Karpas-422 (cell line): ENCODE measurements around the gene ZNF654. TPM values are rescaled to one million over a fixed set of nuclear protein-coding genes. Genes with fewer than 3 reads are reported as not detected.
"Not testable (repeated sequence)": the region's sequence is repeated elsewhere in the genome, so short reads cannot be mapped to it uniquely, and the experiment has no call there.

Experiments
- DNase-seq: peaks from one replicate; pipeline ENCODE4 v3.0.0-alpha.2; 2015
- H2AFZ ChIP-seq: fragments of 200-600 bp; sonication (generic); 2 replicates; pipeline ENCODE4 v1.6.1; 2014; ENCODE audit warnings: antibody characterized with exemption, low read length, mixed read lengths
- H3K27ac ChIP-seq: fragments of 200-600 bp; sonication (generic); 2 replicates; pipeline ENCODE4 v1.5.1; 2014; ENCODE audit warnings: mild to moderate bottlenecking, low read length, moderate library complexity
- H3K27me3 ChIP-seq: fragments of 200-600 bp; sonication (generic); 2 replicates; pipeline ENCODE4 v1.6.1; 2014; ENCODE audit warnings: low read length, mixed read lengths
- H3K36me3 ChIP-seq: fragments of 200-600 bp; sonication (generic); 2 replicates; pipeline ENCODE4 v1.6.1; 2014; ENCODE audit warnings: low read length, mixed read lengths; ENCODE audit not compliant: insufficient read depth
- H3K4me1 ChIP-seq: fragments of 200-600 bp; sonication (generic); 2 replicates; pipeline ENCODE4 v1.6.1; 2014; ENCODE audit warnings: mild to moderate bottlenecking, low read length, mixed read lengths
- H3K4me2 ChIP-seq: fragments of 200-600 bp; sonication (generic); 2 replicates; pipeline ENCODE4 v1.6.1; 2014; ENCODE audit warnings: low read length, low read depth, mild to moderate bottlenecking; ENCODE audit not compliant: poor library complexity, severe bottlenecking
- H3K4me3 ChIP-seq: fragments of 200-600 bp; sonication (generic); 2 replicates; pipeline ENCODE4 v1.5.1; 2014; ENCODE audit warnings: mild to moderate bottlenecking, antibody characterized with exemption, low read length, mixed read lengths
- H3K79me2 ChIP-seq: fragments of 200-600 bp; sonication (generic); 2 replicates; pipeline ENCODE4 v1.6.1; 2014; ENCODE audit warnings: mild to moderate bottlenecking, low read length, mixed read lengths
- H3K9ac ChIP-seq: fragments of 200-600 bp; sonication (generic); 2 replicates; pipeline ENCODE4 v1.6.0; 2014; ENCODE audit warnings: low read length
- H3K9me2 ChIP-seq: fragments of 200-600 bp; sonication (generic), shearing (Covaris generic); replicated peaks from 2 replicates; pipeline ENCODE4 v1.6.0; 2014; ENCODE audit warnings: mild to moderate bottlenecking, low read length, moderate library complexity; ENCODE audit not compliant: insufficient read depth
- H3K9me3 ChIP-seq: fragments of 300-700, 200-600 bp; sonication (generic); 2 replicates; pipeline ENCODE4 v1.6.1; 2014; ENCODE audit warnings: low read length, mixed read lengths
- H4K20me1 ChIP-seq: fragments of 200-600 bp; sonication (generic); 2 replicates; pipeline ENCODE4 v1.6.1; 2014; ENCODE audit warnings: mild to moderate bottlenecking, antibody characterized with exemption, low read length, low read depth; ENCODE audit not compliant: insufficient read depth
- total RNA-seq: library from RNA; depleted of rRNA; stranded (reverse); fragments of >200 nt; shearing (Covaris generic); gene quantifications from 2 replicates; pipeline ENCODE4 v1.2.3, GENCODE V29; 2014; ENCODE audit warnings: low replicate concordance

Gene ZNF654
- total RNA-seq, 1 experiment from 2014 or later = 30.5 TPM

DNA sequence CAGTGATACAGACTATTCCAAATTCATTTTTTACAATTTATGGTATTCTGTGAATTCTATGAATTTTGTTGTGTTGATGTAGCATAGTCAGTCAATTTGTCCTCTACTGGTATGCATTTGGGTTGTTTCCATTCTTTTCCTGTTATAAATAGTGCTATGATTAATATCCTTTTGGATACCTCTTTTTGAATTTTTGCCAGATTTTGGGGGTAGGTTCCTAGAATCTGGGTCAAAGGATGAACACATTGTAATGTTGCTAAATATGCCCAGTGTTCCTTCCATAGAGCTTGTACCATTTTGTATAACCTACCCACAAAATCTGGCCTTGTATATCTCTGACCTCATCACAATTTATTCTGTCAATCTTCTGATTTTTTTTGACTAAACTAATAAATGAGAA is 46.3 kb downstream of the ZNF654 start:
- DNase-seq = no peak
- H3K79me2 ChIP-seq = peaks cover 90% of the 10 kb centered on the region
- no peaks in the 10 kb centered on the region for H3K27me3 ChIP-seq
- no peaks in the 10 kb centered on the region for H4K20me1 ChIP-seq
- no peaks in the 10 kb centered on the region for H3K9me3 ChIP-seq
- H3K9me2 ChIP-seq = no peaks in the 10 kb centered on the region
- no peak overlapping the region for H3K27ac ChIP-seq
- peaks cover 13% of the 10 kb centered on the region for H3K36me3 ChIP-seq
- no peak overlapping the region for H3K9ac ChIP-seq
- H3K4me3 ChIP-seq = no peak overlapping the region
- H2AFZ ChIP-seq = no peak overlapping the region
- no peak overlapping the region for H3K4me2 ChIP-seq
- peaks cover 29% of the 10 kb centered on the region for H3K4me1 ChIP-seq

DNA sequence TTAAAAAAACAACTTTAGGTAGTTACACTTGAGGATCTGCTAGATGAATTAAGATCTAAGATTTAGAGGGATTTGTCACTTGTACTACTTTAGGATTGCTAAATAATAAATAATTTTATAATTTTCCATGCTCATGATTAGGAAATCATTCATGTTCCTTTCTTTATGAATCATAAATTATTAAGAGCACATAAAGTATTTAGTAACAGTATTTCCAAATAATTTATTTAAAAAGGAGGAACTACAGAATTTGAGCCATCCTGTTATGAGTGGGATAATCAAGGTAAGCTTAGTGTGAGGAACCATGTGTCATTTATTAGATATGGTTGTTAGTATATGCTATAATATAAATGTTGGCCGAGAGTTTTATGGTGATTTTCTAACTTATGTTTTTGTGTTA is 53.2 kb downstream of the ZNF654 start:
- H3K4me2 ChIP-seq = no peak overlapping the region
- no peak for DNase-seq
- no peak overlapping the region for H3K9ac ChIP-seq
- no peaks in the 10 kb centered on the region for H3K9me3 ChIP-seq
- H3K9me2 ChIP-seq = no peaks in the 10 kb centered on the region
- no peak overlapping the region for H2AFZ ChIP-seq
- H3K79me2 ChIP-seq = peaks cover 96% of the 10 kb centered on the region
- no peak overlapping the region for H3K27ac ChIP-seq
- peaks cover 12% of the 10 kb centered on the region; the same call in 1 of the 2 replicates for H3K36me3 ChIP-seq
- H3K4me1 ChIP-seq = peaks cover 11% of the 10 kb centered on the region
- no peak overlapping the region for H3K4me3 ChIP-seq
- H4K20me1 ChIP-seq = no peaks in the 10 kb centered on the region
- no peaks in the 10 kb centered on the region for H3K27me3 ChIP-seq

DNA sequence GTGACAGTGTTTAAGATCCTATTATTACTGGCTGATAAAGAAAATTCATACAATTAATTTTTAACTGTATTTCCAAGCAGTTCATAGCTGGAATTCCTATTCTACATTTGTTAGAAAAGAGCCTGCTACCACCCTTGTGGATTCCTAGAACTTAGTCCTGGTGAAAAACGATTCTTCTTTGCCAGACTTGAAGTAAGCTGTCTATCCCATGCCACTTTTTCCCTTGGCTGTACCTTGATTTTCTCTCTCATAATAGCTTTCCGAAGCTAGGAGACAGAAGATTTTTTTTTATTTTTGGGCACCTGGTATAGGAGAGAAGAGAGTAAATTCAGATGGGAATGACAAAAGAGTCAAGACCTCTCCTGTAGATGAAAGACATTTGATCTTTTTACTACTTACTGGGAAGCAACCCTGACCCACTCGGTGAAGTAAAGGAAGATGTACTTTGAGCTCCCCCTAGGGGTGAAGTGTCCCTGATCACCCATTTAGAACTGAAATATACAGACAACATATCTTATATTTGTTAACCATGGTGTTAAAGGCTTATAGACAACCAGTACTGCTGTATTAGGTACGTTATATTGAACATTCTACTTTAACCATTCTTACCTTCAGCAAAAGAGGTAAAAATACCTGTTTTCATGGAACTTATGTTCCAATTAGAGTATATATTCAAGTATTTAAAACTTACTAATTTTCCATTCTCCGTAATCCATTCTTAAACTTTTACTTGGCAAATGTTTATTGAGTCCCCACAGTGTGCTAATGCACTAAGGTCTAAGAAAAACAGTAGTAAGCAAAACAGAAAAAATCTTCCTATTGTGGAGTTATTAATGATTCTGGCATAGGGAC is 54.5 kb downstream of the ZNF654 start:
- no peaks in the 10 kb centered on the region for H3K27me3 ChIP-seq
- no peak overlapping the region for H3K27ac ChIP-seq
- H3K79me2 ChIP-seq = peaks cover 96% of the 10 kb centered on the region
- DNase-seq = peak; percentile 91
- no peak overlapping the region for H2AFZ ChIP-seq
- no peak overlapping the region for H3K4me3 ChIP-seq
- H3K9me2 ChIP-seq = no peaks in the 10 kb centered on the region
- H3K4me2 ChIP-seq = no peak overlapping the region
- no peaks in the 10 kb centered on the region for H3K9me3 ChIP-seq
- no peaks in the 10 kb centered on the region for H4K20me1 ChIP-seq
- peaks cover 21% of the 10 kb centered on the region for H3K36me3 ChIP-seq
- peaks cover 11% of the 10 kb centered on the region for H3K4me1 ChIP-seq
- H3K9ac ChIP-seq = no peak overlapping the region

DNA sequence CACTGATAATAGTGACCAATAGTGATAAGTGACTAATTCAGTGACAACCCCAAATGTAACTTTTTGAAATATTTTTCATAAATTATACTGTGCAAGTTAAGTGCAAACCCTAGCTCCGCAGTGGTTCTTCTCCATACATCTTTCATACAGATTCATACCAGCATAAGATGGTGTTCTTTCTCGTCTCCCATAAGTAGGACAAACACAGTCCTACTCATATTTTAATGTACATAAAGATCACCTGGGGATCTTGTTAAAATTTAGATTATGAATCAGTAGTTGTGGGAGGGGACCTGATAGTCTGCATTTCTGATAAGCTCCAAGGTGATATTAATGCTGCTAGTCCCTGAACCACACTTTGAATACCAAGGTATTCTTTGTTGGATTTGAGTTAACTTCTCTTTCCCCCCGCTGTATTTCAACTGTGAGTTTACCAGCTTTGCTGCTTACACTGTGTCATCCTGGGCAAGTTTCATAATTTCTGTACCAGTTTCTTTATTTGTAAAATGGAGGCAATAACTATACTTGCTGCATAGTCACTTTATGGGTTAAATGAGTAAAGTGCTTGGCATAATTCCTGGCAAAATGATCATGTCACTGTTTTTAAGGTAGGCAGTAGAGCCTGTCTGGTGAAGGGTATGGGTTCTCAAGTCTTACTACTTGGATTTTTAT is 56.0 kb downstream of the ZNF654 start:
- H3K4me1 ChIP-seq = peaks cover 11% of the 10 kb centered on the region
- H3K79me2 ChIP-seq = peaks cover 88% of the 10 kb centered on the region
- H3K4me2 ChIP-seq = no peak overlapping the region
- no peak overlapping the region for H3K9ac ChIP-seq
- H3K27ac ChIP-seq = no peak overlapping the region
- DNase-seq = no peak
- H3K9me2 ChIP-seq = no peaks in the 10 kb centered on the region
- no peak overlapping the region for H2AFZ ChIP-seq
- no peaks in the 10 kb centered on the region for H3K9me3 ChIP-seq
- no peak overlapping the region for H3K4me3 ChIP-seq
- no peaks in the 10 kb centered on the region for H4K20me1 ChIP-seq
- no peaks in the 10 kb centered on the region for H3K27me3 ChIP-seq
- peaks cover 21% of the 10 kb centered on the region for H3K36me3 ChIP-seq

DNA sequence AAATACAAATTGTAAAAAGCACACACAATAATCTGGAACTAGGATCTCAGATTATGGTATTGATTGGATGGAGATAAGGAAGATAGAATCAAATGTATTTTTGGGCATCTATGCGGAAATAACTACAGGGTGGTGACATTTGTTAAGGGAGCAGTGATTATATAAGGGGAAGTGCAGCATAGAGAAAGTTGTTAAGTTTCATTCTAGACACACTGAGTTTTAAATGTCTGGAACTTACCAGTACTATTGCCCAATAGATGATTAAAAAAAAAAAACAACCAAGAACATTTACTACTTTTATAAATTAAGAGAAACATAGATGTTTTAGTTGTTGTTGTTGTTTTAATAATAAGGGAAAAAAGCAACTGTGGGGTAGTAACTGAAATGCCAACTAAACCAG is 58.6 kb downstream of the ZNF654 start:
- Histone ChIP-seq H3K4me3 (no peak overlapping the region), H3K36me3 (peaks cover 21% of the 10 kb centered on the region), H3K9me3 (no peaks in the 10 kb centered on the region), H3K9me2 (no peaks in the 10 kb centered on the region), H3K4me2 (no peak overlapping the region), H3K9ac (no peak overlapping the region), H3K27me3 (no peaks in the 10 kb centered on the region), H3K79me2 (peaks cover 90% of the 10 kb centered on the region), H4K20me1 (no peaks in the 10 kb centered on the region), H2AFZ (no peak overlapping the region), H3K27ac (no peak overlapping the region), H3K4me1 (peaks cover 6% of the 10 kb centered on the region)
- no peak for DNase-seq

DNA sequence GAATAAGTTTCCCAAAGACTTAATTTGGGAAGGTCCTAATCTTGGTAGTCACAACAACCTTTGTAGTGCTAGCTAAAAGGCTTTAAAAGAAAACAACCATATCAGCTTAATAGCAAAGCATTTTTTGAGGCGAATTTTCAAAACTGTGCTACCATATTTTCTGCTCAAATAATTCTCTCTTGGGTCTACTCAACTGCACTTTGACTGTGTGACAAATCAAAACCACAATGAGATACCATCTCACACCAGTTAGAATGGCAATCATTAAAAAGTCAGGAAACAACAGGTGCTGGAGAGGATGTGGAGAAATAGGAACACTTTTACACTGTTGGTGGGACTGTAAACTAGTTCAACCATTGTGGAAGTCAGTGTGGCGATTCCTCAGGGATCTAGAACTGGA is 59.5 kb downstream of the ZNF654 start:
- not testable (repeated sequence) for H3K4me1 ChIP-seq

DNA sequence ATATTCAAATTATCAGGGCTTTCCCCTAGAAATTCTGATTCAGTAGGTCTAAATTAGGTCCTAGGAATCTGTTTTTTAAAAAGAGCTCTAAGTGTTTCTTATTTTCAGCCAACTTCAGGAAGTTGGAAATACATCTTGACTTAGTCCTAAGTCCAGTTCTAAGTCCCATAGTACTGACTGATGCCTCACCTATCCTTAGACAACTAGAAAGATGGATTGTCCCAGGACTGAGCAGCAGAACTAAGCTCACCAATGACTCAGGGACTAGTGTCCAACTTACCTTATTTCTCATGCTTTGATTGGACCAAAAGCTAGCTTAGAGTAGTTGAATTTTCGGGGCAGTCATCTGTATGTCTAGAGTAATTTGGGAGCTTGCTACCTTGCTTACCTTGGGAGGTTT is 64.5 kb downstream of the ZNF654 start:
- Histone ChIP-seq H4K20me1 (no peaks in the 10 kb centered on the region), H3K4me3 (no peak overlapping the region), H3K36me3 (peaks cover under 1% of the 10 kb centered on the region), H3K9ac (no peak overlapping the region), H3K4me2 (no peak overlapping the region), H2AFZ (no peak overlapping the region), H3K79me2 (peaks cover 76% of the 10 kb centered on the region), H3K9me2 (no peaks in the 10 kb centered on the region), H3K27me3 (no peaks in the 10 kb centered on the region), H3K4me1 (no peaks in the 10 kb centered on the region), H3K27ac (no peak overlapping the region), H3K9me3 (no peaks in the 10 kb centered on the region)
- no peak for DNase-seq

More for the DNA sequence above, 59.5 kb downstream of the ZNF654 start:
- H3K9me3 ChIP-seq, H3K9ac ChIP-seq, H3K27me3 ChIP-seq, H2AFZ ChIP-seq, H3K4me3 ChIP-seq, H3K27ac ChIP-seq, H4K20me1 ChIP-seq, DNase-seq, H3K9me2 ChIP-seq, H3K4me2 ChIP-seq: not testable (repeated sequence)
- peaks cover 21% of the 10 kb centered on the region for H3K36me3 ChIP-seq
- peaks cover 88% of the 10 kb centered on the region for H3K79me2 ChIP-seq

DNA sequence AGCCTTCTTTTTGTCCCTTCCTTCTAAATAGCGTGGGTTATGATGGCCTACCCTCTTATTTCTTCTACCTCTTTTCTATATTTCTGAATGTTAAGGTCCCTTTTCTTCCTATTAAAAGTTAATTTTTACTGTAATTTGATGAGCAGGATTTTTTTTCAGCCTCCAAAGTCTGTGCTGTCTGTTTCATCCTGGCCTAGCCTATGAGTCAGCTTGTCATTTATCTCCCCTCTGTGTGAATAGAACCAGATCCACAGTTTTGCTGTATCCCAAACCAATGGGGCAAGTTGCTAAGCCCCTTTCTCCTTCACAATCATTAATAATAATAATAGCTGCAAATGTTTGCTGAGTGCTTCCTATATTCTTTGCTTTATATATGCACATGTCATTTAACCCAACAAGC is 72.6 kb downstream of the ZNF654 start:
- Histone ChIP-seq H3K79me2 (peaks cover 68% of the 10 kb centered on the region), H3K4me1 (peaks cover 8% of the 10 kb centered on the region; the same call in 1 of the 2 replicates), H3K4me2 (no peak overlapping the region), H3K4me3 (no peak overlapping the region), H3K27me3 (no peaks in the 10 kb centered on the region), H3K9me2 (no peaks in the 10 kb centered on the region), H3K36me3 (peaks cover 26% of the 10 kb centered on the region; the same call in 1 of the 2 replicates), H2AFZ (no peak overlapping the region), H3K9ac (no peak overlapping the region), H4K20me1 (no peaks in the 10 kb centered on the region), H3K9me3 (no peaks in the 10 kb centered on the region), H3K27ac (no peak overlapping the region)
- DNase-seq = no peak
